EH (cell line): Measurements from ENCODE around the gene TF.
A peak's percentile ranks its signal among the peaks of the same experiment; 100 is the strongest.

Source experiments
- DNase-seq: peaks from one replicate; pipeline ENCODE4 v3.0.0-alpha.2; 2015; ENCODE audit warnings: low read depth

TF gene

DNA sequence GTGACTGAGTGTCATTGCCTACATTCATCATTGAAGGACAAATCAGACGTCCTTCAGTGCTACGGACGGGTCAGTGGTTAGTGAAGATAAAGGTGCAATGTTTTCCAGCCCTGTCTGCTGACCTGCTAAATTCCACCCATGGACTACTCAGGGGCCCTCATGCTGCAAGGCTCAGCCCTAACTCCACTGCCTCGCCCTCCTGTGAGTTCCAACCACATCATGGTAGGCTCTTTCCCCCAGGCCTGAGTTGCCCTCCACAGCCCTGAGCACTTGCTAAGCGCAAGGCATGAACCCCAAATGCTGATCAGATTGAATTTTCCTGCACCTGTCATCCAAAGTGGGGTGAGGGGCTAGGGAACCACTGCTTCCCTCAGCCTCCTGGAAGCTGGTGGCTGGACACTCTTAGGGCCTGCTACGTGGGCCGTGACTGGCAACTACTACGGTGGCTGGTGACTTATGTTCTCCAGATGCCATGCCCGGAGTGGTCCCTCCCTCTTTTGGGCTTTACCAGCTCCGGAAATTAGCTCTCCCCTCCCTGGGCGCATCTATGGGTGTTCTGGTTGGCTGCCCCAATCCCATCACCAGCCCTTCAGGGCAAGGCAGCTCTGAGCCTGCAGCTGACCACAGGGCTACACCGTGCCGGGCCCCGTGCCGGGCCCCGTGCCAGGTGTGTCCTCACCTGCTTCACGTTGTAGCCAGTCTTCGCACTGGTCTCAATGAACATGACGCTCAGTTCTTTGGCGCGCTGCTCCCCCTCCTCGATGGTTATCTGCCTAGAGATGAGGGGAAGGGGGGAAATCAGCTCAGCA is 91.5 kb downstream of the TF start:
- no peak for DNase-seq

- no peak for DNase-seq
These were observed 92.2 kb downstream of the TF start for GRCh38 chr3:133838296-133838789.

- no peak for DNase-seq
These were observed 93.0 kb downstream of the TF start for GRCh38 chr3:133838916-133839800.

- DNase-seq, result no peak
These were observed 94.0 kb downstream of the TF start for GRCh38 chr3:133840055-133840737.

DNA sequence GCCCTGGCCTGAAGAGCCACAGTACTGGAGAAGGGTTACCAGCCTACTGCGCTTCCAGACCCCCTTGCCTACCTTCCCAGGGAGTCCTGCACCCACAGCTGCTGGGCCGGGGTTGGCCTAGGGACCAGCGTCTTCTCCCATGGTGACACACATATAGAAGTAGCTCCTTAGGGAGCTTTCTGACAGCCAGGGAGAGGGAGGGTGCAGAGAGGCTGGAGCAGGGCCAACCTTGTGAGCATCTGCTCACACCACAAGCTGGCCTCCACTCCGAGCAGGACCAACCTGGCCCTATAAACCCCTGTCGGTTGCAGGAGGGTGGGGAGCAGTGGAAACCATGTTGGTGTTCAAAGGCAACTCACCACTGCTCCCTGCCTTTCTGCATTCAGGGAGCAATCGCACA is 94.6 kb downstream of the TF start:
- DNase-seq, result no peak

DNA sequence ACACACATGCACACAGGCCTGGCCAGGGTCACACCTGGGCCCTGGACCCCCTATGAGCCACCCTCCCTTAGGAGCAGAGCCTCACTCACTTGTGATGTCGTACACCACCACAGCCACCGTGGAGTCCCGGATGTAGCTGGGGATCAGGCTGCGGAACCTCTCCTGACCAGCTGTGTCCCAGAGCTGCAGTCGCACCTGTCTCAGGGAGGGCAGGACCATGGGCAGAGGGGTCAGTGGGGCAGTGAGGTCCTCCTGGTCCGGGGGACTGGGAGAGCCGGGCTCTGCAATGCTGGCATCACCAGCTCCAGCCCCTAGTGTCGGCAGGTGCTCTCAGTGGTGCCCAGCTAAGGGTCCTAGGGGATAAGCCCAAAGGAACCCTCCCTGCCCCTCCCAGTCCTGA is 95.0 kb downstream of the TF start:
- no peak for DNase-seq

GRCh38 chr3:133842158-133842557 is 96.0 kb downstream of the TF start:
- no peak for DNase-seq

- peak; percentile 78 for DNase-seq
These were observed 97.4 kb downstream of the TF start for GRCh38 chr3:133843634-133844033.

GRCh38 chr3:133845127-133845526 is 98.9 kb downstream of the TF start:
- no peak for DNase-seq
